SK-N-SH (cell line): ENCODE results near the gene CD86. TPM values are rescaled to one million over a fixed set of nuclear protein-coding genes. Genes with fewer than 3 reads are reported as not detected.

ENCODE experiments used
- CTCF ChIA-PET: fragments of 300-600, 350-600 bp; formaldehyde crosslinking; extraction: SDS; loops from one replicate; lab custom pipeline; 2021; lab: Yijun Ruan, JAX
- POLR2A ChIA-PET: fragments of 350-600 bp; sonication (Branson Sonifier 250); formaldehyde crosslinking; extraction: SDS; loops from one replicate; lab custom pipeline; 2020; ENCODE audit warnings: antibody characterized with exemption, inconsistent platforms; lab: Yijun Ruan, JAX
- DNase-seq: peaks from one replicate; pipeline ENCODE4 v3.0.0; 2012
- H2AFZ ChIP-seq: fragments of 200-600 bp; sonication (generic); 2 replicates; pipeline ENCODE4 v1.8.1; 2016; ENCODE audit warnings: antibody characterized with exemption, mild to moderate bottlenecking, low read depth
- H3F3A ChIP-seq: fragments of 200-600 bp; sonication (generic); replicated peaks from 2 replicates; pipeline ENCODE3; 2016; ENCODE audit warnings: antibody characterized with exemption, mild to moderate bottlenecking; ENCODE audit not compliant: insufficient read depth
- H3K27ac ChIP-seq, 2 experiments: fragments of 200-500 bp in 1 of 2; fragments of 200-600 bp in 1 of 2; sonication (Bioruptor generic) in 1 of 2; sonication (generic), shearing (Covaris generic) in 1 of 2; 2 replicates each; pipeline versions ENCODE4 v1.5.1 to v1.6.1; 2014 to 2016; ENCODE audit warnings: low read depth in 2 of 2, inconsistent platforms in 1 of 2, low read length in 1 of 2, mild to moderate bottlenecking in 1 of 2, mixed read lengths in 1 of 2
- H3K27me3 ChIP-seq: fragments of 200-600 bp; sonication (generic), shearing (Covaris generic); 2 replicates; pipeline ENCODE4 v1.6.1; 2016; ENCODE audit warnings: mixed run types; ENCODE audit not compliant: insufficient read depth
- H3K36me3 ChIP-seq, 2 experiments: fragments of 200-500 bp in 1 of 2; fragments of 200-600 bp in 1 of 2; sonication (Bioruptor generic) in 1 of 2; sonication (generic) in 1 of 2; replicated peaks in 1 of 2; 2 replicates each; pipeline versions ENCODE3 to v1.5.1; 2014 to 2016; ENCODE audit warnings: low read length in 1 of 2, mild to moderate bottlenecking in 1 of 2; ENCODE audit not compliant: insufficient read depth in 2 of 2, control insufficient read depth in 1 of 2
- H3K4me1 ChIP-seq, 2 experiments: fragments of 200-500 bp in 1 of 2; fragments of 200-600 bp in 1 of 2; sonication (Bioruptor generic) in 1 of 2; sonication (generic), shearing (Covaris generic) in 1 of 2; 2 replicates each; pipeline versions ENCODE4 v1.5.1 to v1.6.1; 2014 to 2016; ENCODE audit warnings: low read depth in 1 of 2, low read length in 1 of 2, mixed run types in 1 of 2; ENCODE audit not compliant: insufficient read depth in 2 of 2, control insufficient read depth in 1 of 2
- H3K4me2 ChIP-seq: fragments of 200-600 bp; sonication (generic), shearing (Covaris generic); 2 replicates; pipeline ENCODE4 v1.6.1; 2017; ENCODE audit warnings: mixed run types
- H3K4me3 ChIP-seq, 2 experiments: fragments of 200-500 bp in 1 of 2; fragments of 200-600 bp in 1 of 2; sonication (Bioruptor generic) in 1 of 2; sonication (generic), shearing (Covaris generic) in 1 of 2; 2 replicates each; pipeline versions ENCODE4 v1.5.1 to v1.8.1; 2014 to 2016; ENCODE audit warnings: low read depth in 2 of 2, inconsistent platforms in 1 of 2, low read length in 1 of 2, mild to moderate bottlenecking in 1 of 2, mixed read lengths in 1 of 2, moderate library complexity in 1 of 2
- H3K79me2 ChIP-seq: fragments of 200-600 bp; sonication (generic); 2 replicates; pipeline ENCODE4 v1.8.1; 2017; ENCODE audit warnings: mild to moderate bottlenecking; ENCODE audit not compliant: insufficient read depth
- H3K9ac ChIP-seq: fragments of 200-600 bp; sonication (generic); 2 replicates; pipeline ENCODE4 v1.6.1; 2017; ENCODE audit warnings: mixed run types
- H3K9me2 ChIP-seq: fragments of 200-600 bp; sonication (generic); 2 replicates; pipeline ENCODE4 v1.6.1; 2017; ENCODE audit warnings: mixed run types
- H3K9me3 ChIP-seq: fragments of 200-600 bp; sonication (generic); 2 replicates; pipeline ENCODE4 v1.6.1; 2017; ENCODE audit warnings: mixed run types, mild to moderate bottlenecking, moderate library complexity
- H4K20me1 ChIP-seq: fragments of 200-600 bp; sonication (generic); 2 replicates; pipeline ENCODE4 v1.6.1; 2017; ENCODE audit warnings: mild to moderate bottlenecking, mixed run types; ENCODE audit not compliant: insufficient read depth
- CHD2 ChIP-seq: fragments of 150-350 bp; IDR thresholded peaks from 2 replicates; pipeline ENCODE4 v1.6.1; 2018; ENCODE audit warnings: low read length; ENCODE audit not compliant: partially characterized antibody
- CTCF ChIP-seq: fragments of 200-600 bp; sonication (generic); IDR thresholded peaks from 2 replicates; pipeline ENCODE4 v1.6.1; 2017; ENCODE audit warnings: antibody characterized with exemption, mild to moderate bottlenecking, moderate library complexity
- ELF1 ChIP-seq: IDR thresholded peaks from 2 replicates; pipeline ENCODE4 v1.4.0; 2012
- EZH2phosphoT487 ChIP-seq: fragments of 200-600 bp; sonication (generic); IDR thresholded peaks from 2 replicates; pipeline ENCODE4 v1.6.1; 2017; ENCODE audit warnings: low read depth, mixed run types, mild to moderate bottlenecking, antibody characterized with exemption, moderate library complexity, borderline replicate concordance
- FOXJ3 ChIP-seq: sonication (generic); formaldehyde crosslinking; IDR thresholded peaks from 2 replicates; pipeline ENCODE4 v1.5.1; 2020; ENCODE audit warnings: mild to moderate bottlenecking, missing genetic modification reagents
- FOXM1 ChIP-seq: IDR thresholded peaks from 2 replicates; pipeline ENCODE4 v1.4.0; 2012; ENCODE audit warnings: low read depth, mild to moderate bottlenecking
- GABPA ChIP-seq: IDR thresholded peaks from 2 replicates; pipeline ENCODE4 v1.4.0; 2012; ENCODE audit warnings: low read depth, mild to moderate bottlenecking
- IRF3 ChIP-seq: fragments of 150-350 bp; IDR thresholded peaks from 2 replicates; pipeline ENCODE4 v1.6.1; 2016; ENCODE audit warnings: mild to moderate bottlenecking, low read depth, low read length
- MAX ChIP-seq: IDR thresholded peaks from 2 replicates; pipeline ENCODE4 v1.4.0; 2012; ENCODE audit warnings: low read depth
- MXI1 ChIP-seq: IDR thresholded peaks from 2 replicates; pipeline ENCODE4 v1.6.1; 2012; ENCODE audit warnings: mild to moderate bottlenecking, low read depth, low read length, improper control_type of control experiment
- NRF1 ChIP-seq: IDR thresholded peaks from 2 replicates; pipeline ENCODE4 v1.6.1; 2012; ENCODE audit warnings: low read depth, mild to moderate bottlenecking, low read length
- RXRA ChIP-seq: IDR thresholded peaks from 2 replicates; pipeline ENCODE4 v1.4.0; 2012; ENCODE audit warnings: low read depth, mild to moderate bottlenecking, borderline replicate concordance
- SMC3 ChIP-seq: IDR thresholded peaks from 2 replicates; pipeline ENCODE4 v1.6.1; 2012; ENCODE audit warnings: low read depth, low read length, improper control_type of control experiment
- TAF1 ChIP-seq: IDR thresholded peaks from 2 replicates; pipeline ENCODE4 v1.6.1; 2012; ENCODE audit warnings: low read depth, mild to moderate bottlenecking, low read length, moderate library complexity, borderline replicate concordance
- TCF12 ChIP-seq: IDR thresholded peaks from 2 replicates; pipeline ENCODE4 v1.4.0; 2012
- TEAD4 ChIP-seq: IDR thresholded peaks from 2 replicates; pipeline ENCODE4 v1.4.0; 2012; ENCODE audit warnings: mild to moderate bottlenecking, borderline replicate concordance; ENCODE audit not compliant: insufficient read depth
- USF2 ChIP-seq: fragments of 150-350 bp; IDR thresholded peaks from 2 replicates; pipeline ENCODE4 v1.6.1; 2017; ENCODE audit warnings: antibody characterized with exemption, low read length, low read depth, borderline replicate concordance
- YY1 ChIP-seq: IDR thresholded peaks from 2 replicates; pipeline ENCODE4 v1.4.0; 2012; ENCODE audit warnings: low read depth, mild to moderate bottlenecking
- ZBTB33 ChIP-seq: IDR thresholded peaks from 2 replicates; pipeline ENCODE4 v1.4.0; 2012; ENCODE audit warnings: low read depth, borderline replicate concordance
- WGBS: methylation state at CpG from one replicate; pipeline ENCODE4 v1.1.6; 2017; ENCODE audit warnings: low lambda C conversion rate; 5-methylcytosine and 5-hydroxymethylcytosine counted together
- polyA plus RNA-seq, 3 experiments: library from polyadenylated mRNA; depleted of rRNA; stranded (reverse); fragments of >200 nt; gene quantifications; 2 replicates each; pipeline ENCODE4 v1.2.3, GENCODE V29; 2012

CD86 gene
- polyA plus RNA-seq, 1 of the 3 experiments (the other 2 are of a cell fraction) = not detected

- Histone ChIP-seq H3K79me2 (no peaks in the 10 kb centered on the region), H3K4me3 (no peak overlapping the region), H3K9me2 (no peaks in the 10 kb centered on the region), H3K27ac (no peak overlapping the region), H3F3A (no peaks in the 10 kb centered on the region), H2AFZ (no peak overlapping the region), H3K4me1 (no peaks in the 10 kb centered on the region), H3K27me3 (peaks cover 18% of the 10 kb centered on the region; the same call in 1 of the 2 replicates), H4K20me1 (no peaks in the 10 kb centered on the region), H3K36me3 (no peaks in the 10 kb centered on the region), H3K9ac (no peak overlapping the region), H3K9me3 (no peaks in the 10 kb centered on the region), H3K4me2 (no peak overlapping the region)
- no peak for DNase-seq
- no peak for TF ChIP-seq YY1
- TF ChIP-seq USF2 = no peak
- no peak for TF ChIP-seq FOXM1
- no peak for TF ChIP-seq SMC3
- no peak for TF ChIP-seq RXRA
- TF ChIP-seq TCF12 = no peak
- TF ChIP-seq TEAD4 = no peak
- no peak for TF ChIP-seq IRF3
- TF ChIP-seq MAX = no peak
- no peak for TF ChIP-seq CTCF
- TF ChIP-seq TAF1 = no peak
- TF ChIP-seq EZH2phosphoT487 = no peak
- no peak for TF ChIP-seq ELF1
- TF ChIP-seq ZBTB33 = no peak
- no peak for TF ChIP-seq MXI1
- no peak for TF ChIP-seq GABPA
- no peak for TF ChIP-seq CHD2
- no peak for TF ChIP-seq NRF1
- no peak for TF ChIP-seq FOXJ3 (CRISPR knock-in tag)
- ChIA-PET CTCF (interaction anchor here (0.8 to 1.0 kb wide), 2 partner anchors 23 to 182 kb away, joined by 3 read pairs; no protein-coding TSS in a partner anchor), POLR2A (no interaction called here)
- WGBS = 17% methylated on average over 8 of the region's 8 CpGs
Observed at GRCh38 chr3:122078235-122078935, 23.2 kb downstream of the CD86 start.
